ENCODE measurements around the gene LRRC3C.
A peak's percentile ranks its signal among the peaks of the same experiment; 100 is the strongest.
"Not testable (repeated sequence)": the region's sequence is repeated elsewhere in the genome, so short reads cannot be mapped to it uniquely, and the experiment has no call there.

The LRRC3C gene

DNA sequence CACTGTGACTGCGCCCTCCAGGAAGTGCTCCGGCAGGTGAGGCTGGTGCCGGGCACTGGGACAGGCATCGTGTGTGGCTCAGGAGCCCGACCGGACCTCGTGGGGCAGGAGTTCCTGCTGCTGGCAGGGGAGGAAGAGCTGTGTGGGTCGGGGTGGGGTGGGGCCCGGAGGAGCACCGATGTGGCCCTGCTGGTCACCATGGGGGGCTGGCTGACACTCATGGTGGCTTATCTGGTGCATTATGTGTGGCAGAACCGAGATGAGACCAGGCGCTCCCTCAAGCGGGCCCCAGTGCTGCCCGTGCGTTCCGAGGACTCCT lies 16.8 kb downstream of the LRRC3C start:
- H3K4me3 ChIP-seq, result no peak overlapping the region
- DNase-seq, result no peak
- H3K27ac ChIP-seq, result no peak overlapping the region
- intact Hi-C loops (cut with DNase I; ENCODE audit: low total_unique reads), result no loop called here
- H3K36me3 ChIP-seq, result no peaks in the 10 kb centered on the region
- H3K4me1 ChIP-seq, result peaks cover 0 to 4% (median 0%) of the 10 kb centered on the region in 4 donors
- no peaks in the 10 kb centered on the region for H3K9me3 ChIP-seq
- H3K27me3 ChIP-seq, result peaks cover 0 to 19% of the 10 kb centered on the region in 2 donors
- TF ChIP-seq, protein P1, sequence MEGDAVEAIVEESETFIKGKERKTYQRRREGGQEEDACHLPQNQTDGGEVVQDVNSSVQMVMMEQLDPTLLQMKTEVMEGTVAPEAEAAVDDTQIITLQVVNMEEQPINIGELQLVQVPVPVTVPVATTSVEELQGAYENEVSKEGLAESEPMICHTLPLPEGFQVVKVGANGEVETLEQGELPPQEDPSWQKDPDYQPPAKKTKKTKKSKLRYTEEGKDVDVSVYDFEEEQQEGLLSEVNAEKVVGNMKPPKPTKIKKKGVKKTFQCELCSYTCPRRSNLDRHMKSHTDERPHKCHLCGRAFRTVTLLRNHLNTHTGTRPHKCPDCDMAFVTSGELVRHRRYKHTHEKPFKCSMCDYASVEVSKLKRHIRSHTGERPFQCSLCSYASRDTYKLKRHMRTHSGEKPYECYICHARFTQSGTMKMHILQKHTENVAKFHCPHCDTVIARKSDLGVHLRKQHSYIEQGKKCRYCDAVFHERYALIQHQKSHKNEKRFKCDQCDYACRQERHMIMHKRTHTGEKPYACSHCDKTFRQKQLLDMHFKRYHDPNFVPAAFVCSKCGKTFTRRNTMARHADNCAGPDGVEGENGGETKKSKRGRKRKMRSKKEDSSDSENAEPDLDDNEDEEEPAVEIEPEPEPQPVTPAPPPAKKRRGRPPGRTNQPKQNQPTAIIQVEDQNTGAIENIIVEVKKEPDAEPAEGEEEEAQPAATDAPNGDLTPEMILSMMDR (IDR thresholded peaks at IDR 0.05), result no peak

DNA sequence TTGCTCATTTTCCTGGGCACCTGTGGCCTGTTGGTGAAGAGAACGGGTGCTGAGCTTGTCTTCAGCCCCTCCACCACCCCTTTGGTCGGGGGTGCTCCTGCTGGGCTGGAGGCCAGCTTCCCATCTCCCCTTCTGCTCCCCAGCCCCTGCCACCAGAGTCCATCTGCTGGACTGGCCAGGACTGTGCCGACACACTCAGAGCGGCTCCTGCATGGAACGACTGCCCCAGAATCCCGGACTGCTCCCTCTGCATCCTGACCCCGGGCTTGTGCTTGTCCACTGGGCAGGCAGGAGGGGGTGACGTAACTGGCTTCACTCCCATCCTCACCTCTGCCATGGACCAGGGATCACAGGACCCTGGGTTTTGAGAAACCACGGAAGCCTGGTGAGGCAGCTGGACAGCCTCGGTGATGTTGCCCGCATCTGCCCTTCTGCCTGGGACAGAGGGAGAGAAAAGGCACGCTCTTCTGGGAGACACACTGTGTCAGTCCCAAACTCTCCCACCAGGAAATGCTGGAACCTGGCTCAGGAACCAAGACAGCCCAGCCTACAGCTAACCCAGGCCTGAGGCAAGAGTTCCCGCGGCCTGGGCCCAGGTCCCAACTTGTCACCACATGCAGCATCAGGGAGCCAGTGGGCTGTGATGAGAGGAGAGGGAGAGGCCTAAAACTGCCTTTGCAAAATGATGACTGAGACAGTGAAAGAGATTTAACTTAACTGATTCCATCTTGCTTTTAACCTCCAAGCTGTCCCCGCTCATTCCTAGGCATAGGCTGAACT lies 19.2 kb downstream of the LRRC3C start:
- Histone ChIP-seq H3K36me3 (no peaks in the 10 kb centered on the region), H3K27me3 (peaks cover 0 to 16% of the 10 kb centered on the region in 2 donors), H3K4me3 (no peak overlapping the region), H3K27ac (no peak overlapping the region), H3K4me1 (peaks cover 0 to 8% (median 2%) of the 10 kb centered on the region in 4 donors), H3K9me3 (no peaks in the 10 kb centered on the region)
- TF ChIP-seq, protein P1 (IDR thresholded peaks at IDR 0.05), result no peak
- DNase-seq, result no peak
- intact Hi-C loops (cut with DNase I; ENCODE audit: low total_unique reads), result no loop called here

DNA sequence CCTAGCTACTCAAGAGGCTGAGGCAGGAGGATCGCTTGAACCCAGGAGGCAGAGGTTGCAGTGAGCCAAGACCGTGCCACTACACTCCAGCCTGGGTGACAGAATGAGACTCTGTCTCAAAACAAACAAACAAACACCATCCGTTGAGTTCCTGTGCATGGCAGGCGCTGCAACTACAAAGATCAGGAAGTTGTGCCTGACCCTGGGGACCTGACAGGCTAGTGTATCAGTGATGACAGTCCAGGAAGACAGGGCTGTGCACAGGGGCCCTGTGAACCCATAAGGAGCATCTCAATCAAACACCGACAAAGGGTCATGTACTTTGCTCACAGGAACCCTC lies 20.9 kb downstream of the LRRC3C start:
- H3K4me1 ChIP-seq, result peaks cover 0 to 16% (median 9%) of the 10 kb centered on the region in 4 donors
- intact Hi-C loops (cut with DNase I; ENCODE audit: low total_unique reads); H3K27me3 ChIP-seq; DNase-seq; H3K27ac ChIP-seq; H3K36me3 ChIP-seq; H3K9me3 ChIP-seq; H3K4me3 ChIP-seq: not testable (repeated sequence)

DNA sequence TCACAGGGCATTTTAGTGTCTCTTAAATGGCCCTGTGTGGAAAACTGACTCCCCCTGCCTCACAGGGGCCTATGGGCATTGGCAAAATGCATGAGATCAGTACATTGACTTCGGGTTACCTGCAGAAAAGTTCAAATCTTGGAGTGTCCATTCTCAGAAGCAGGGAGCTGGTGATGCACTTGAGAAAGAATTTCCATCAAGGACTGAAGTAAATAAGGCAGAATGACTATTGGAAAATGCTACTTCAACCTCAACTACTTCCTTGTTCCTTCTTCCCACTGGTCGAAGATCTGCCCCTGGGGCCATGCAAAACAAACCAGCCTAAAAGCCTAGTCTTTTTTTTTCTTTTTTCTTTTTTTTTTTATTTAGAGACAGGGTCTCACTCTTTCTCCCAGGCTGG lies 21.5 kb downstream of the LRRC3C start:
- peaks cover 0 to 16% (median 10%) of the 10 kb centered on the region in 4 donors for H3K4me1 ChIP-seq
- TF ChIP-seq, protein P1 (IDR thresholded peaks at IDR 0.05), result no peak
- no peaks in the 10 kb centered on the region for H3K9me3 ChIP-seq
- intact Hi-C loops (cut with DNase I; ENCODE audit: low total_unique reads), result no loop called here
- H3K36me3 ChIP-seq, result no peaks in the 10 kb centered on the region
- DNase-seq, result no peak
- peaks cover 0 to 1% of the 10 kb centered on the region in 2 donors for H3K27me3 ChIP-seq
- no peak overlapping the region for H3K4me3 ChIP-seq
- H3K27ac ChIP-seq, result no peak overlapping the region

DNA sequence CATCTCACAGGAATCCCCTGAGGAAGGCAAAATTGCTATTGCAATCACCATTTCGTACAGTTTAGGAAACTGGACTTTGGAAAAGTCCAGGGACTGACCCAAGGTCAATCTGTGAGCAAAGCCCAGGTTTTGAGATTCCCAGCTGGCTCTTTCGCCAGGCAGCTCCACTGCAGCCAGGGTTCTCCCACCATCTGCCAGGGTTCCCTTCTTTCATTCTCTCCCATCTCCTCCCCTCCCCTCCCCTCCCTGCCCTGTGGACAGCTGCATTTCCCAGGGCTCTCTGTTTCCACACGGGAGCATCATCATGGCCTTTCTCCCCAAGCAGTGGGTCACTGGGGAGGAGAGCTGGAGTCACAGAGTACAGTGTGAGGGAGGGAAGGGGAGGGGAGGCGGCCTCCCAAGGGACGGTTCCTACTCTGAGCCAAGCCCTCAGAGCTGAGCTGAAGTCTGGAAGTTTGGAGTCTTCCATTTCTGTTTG lies 23.4 kb downstream of the LRRC3C start:
- no peak for DNase-seq
- no peaks in the 10 kb centered on the region for H3K27me3 ChIP-seq
- intact Hi-C loops (cut with DNase I; ENCODE audit: low total_unique reads), result no loop called here
- no peak overlapping the region for H3K4me3 ChIP-seq
- TF ChIP-seq, protein P1 (IDR thresholded peaks at IDR 0.05), result no peak
- no peak overlapping the region for H3K27ac ChIP-seq
- H3K36me3 ChIP-seq, result no peaks in the 10 kb centered on the region
- H3K4me1 ChIP-seq, result peaks cover 0 to 16% (median 8%) of the 10 kb centered on the region in 4 donors
- no peaks in the 10 kb centered on the region for H3K9me3 ChIP-seq

DNA sequence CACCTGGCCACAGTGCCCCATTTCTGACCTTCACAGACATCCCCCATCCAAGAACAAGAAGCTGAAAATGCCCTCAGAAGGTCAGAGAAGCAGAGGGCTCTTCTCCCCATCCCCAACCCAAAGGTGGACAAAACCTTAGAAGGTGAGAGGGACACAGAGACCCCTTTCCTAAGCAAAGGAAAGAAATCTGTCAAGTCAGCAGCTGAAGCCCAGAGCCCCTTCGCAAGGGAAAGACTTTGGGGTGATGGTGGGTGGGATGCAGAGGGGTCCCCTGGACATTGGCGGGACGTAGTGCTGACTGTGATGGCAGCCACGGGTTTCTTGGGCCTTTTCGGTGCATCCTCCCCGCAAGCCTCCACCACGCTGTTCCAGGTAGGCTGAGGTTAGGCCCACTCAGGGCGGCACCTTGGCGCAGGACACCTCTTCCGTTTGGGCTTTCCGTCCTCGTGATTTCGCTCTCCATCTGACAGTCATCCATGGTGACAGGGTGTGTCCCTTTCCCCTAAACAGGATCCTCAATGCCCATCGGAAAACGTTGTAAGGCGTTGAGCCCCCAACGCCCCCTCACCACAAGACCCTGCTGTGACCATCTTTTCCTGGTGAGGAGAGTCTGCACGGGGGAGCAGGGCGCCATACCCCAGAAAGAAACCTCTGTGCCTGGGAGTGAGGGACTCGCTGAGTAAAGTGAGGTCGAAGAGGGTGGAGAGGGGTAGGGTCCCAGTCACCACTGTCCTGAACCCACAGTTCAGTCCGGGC lies 24.6 kb downstream of the LRRC3C start:
- Histone ChIP-seq H3K9me3 (no peaks in the 10 kb centered on the region), H3K4me3 (peak overlapping the region; percentile 46 to 55), H3K27me3 (no peaks in the 10 kb centered on the region), H3K27ac (peak overlapping the region in 1 of 2 donors; percentile 67), H3K4me1 (peaks cover 0 to 16% (median 8%) of the 10 kb centered on the region in 4 donors), H3K36me3 (no peaks in the 10 kb centered on the region)
- intact Hi-C loops (cut with DNase I; ENCODE audit: low total_unique reads), result no loop called here
- TF ChIP-seq, protein P1 (IDR thresholded peaks at IDR 0.05), result no peak
- peak in 1 of 2 donors; percentile 74 for DNase-seq
